Transverse colon (tissue), 4 donors: ENCODE results near the gene SUN1. TPM values are rescaled to one million over a fixed set of nuclear protein-coding genes. Genes with fewer than 3 reads are reported as not detected.
"Not testable (repeated sequence)": the region's sequence is repeated elsewhere in the genome, so short reads cannot be mapped to it uniquely, and the experiment has no call there.

Source experiments
- DNase-seq: peaks from one replicate; pipeline ENCODE4 v3.0.0-alpha.2; 2019
- H3K27ac ChIP-seq, 4 donors: fragments of 200-600 bp; sonication (generic); 2 replicates each; pipeline ENCODE4 v1.5.1; 2016 to 2018; ENCODE audit warnings: inconsistent platforms in 4 of 4
- H3K27me3 ChIP-seq: fragments of 200-600 bp; sonication (generic); 2 replicates; pipeline ENCODE4 v1.5.1; 2017; ENCODE audit warnings: inconsistent platforms
- H3K36me3 ChIP-seq, 4 donors: fragments of 200-600 bp; sonication (generic); 2 replicates each; pipeline ENCODE4 v1.5.1; 2017 to 2019; ENCODE audit warnings: inconsistent platforms in 4 of 4
- H3K4me1 ChIP-seq, 4 donors: fragments of 200-600 bp; sonication (generic); 2 replicates each; pipeline ENCODE4 v1.5.1; 2017 to 2020; ENCODE audit warnings: inconsistent platforms in 4 of 4
- H3K4me3 ChIP-seq, 4 donors: fragments of 200-600 bp; sonication (generic); 1 replicate in 1 of 4; 2 replicates in 3 of 4; pipeline versions ENCODE4 v1.5.1 to v1.6.1; 2017 to 2019; ENCODE audit warnings: inconsistent platforms in 4 of 4
- H3K9me3 ChIP-seq, 2 donors: fragments of 200-600 bp; sonication (generic); 2 replicates each; pipeline ENCODE4 v1.5.1; 2017 to 2019; ENCODE audit warnings: inconsistent platforms in 2 of 2
- EP300 ChIP-seq: sonication (generic); formaldehyde crosslinking; IDR thresholded peaks from one replicate; pipeline ENCODE4 v1.6.1; 2017; ENCODE audit warnings: antibody characterized with exemption, low read depth
- POLR2A ChIP-seq: fragments of 450-650 bp; IDR thresholded peaks from one replicate; pipeline ENCODE4 v1.6.1; 2016; ENCODE audit warnings: antibody characterized with exemption, mild to moderate bottlenecking, moderate library complexity
- POLR2AphosphoS5 ChIP-seq, 3 donors: sonication (generic); formaldehyde crosslinking; IDR thresholded peaks; one replicate each; pipeline ENCODE4 v1.6.1; 2016; ENCODE audit warnings: antibody characterized with exemption in 3 of 3
- WGBS, 2 donors: methylation state at CpG; one replicate each; pipeline ENCODE4 v1.1.5; 2018; ENCODE audit warnings: low coverage in 1 of 2; 5-methylcytosine and 5-hydroxymethylcytosine counted together
- in situ Hi-C, 4 donors: fragments of 200-750 bp; cut with MboI; loops; one replicate each; pipeline versions ENCODE4 v1.15.0 to v1.15.1; 2017; ENCODE audit warnings: low sequenced_read_pairs in 3 of 4, low pct_ligation_motif_present in 1 of 4, low pct_unique_long_range_greater_than_20kb in 1 of 4
- intact Hi-C: fragments of 100-400 bp; cut with DNase I; formaldehyde crosslinking; loops from one replicate; pipeline ENCODE4 v1.15.1; 2023; ENCODE audit warnings: low total_unique reads
- total RNA-seq, 4 donors: library from RNA; depleted of rRNA; stranded (reverse); fragments of >200 nt; gene quantifications; one replicate each; pipeline ENCODE4 v1.1.0, GENCODE V29; 2016
- TF ChIP-seq, protein P1 (sequence below), 5 experiments: fragments of 200-600 bp in 3 of 5; fragments of 450-650 bp in 2 of 5; sonication (generic) in 3 of 5; IDR thresholded peaks; 1 replicate in 2 of 5; 2 replicates in 3 of 5; pipeline ENCODE4 v1.5.1; 2016 to 2017; ENCODE audit warnings: antibody characterized with exemption in 5 of 5, inconsistent platforms in 3 of 5, mild to moderate bottlenecking in 2 of 5, moderate library complexity in 1 of 5

Gene SUN1
- total RNA-seq, 4 donors from 2014 or later = 92.7 to 569 (median 162) TPM

DNA sequence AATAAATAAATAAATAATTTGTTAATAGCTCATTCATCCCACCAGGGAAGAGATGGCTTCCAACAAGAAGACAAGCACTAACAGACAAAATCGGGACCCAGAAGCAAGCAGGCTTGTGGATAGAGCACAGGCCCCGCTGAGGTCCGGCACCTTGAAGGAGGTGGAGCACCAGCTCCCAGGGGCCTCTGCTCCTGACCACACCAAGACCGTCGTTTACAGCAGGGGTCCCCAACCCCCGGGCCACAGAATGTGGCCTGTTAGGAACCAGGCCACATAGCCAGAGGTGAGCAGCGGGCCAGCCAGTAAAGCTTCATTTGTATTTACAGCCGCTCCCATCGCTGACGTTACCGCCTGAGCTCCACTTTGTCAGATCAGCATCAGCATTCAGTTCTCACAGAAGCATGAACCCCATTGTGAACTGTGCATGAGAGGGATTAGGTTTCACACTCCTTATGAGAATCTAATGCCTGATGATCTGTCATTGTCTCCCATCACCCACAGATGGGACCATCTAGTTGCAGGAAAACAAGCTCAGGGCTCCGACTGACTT is 33.3 kb upstream of the SUN1 start:
- DNase-seq = no peak
- no peaks in the 10 kb centered on the region for H3K9me3 ChIP-seq
- no peaks in the 10 kb centered on the region for H3K27me3 ChIP-seq
- peaks cover 10 to 19% (median 15%) of the 10 kb centered on the region in 4 donors for H3K4me1 ChIP-seq
- no peak for TF ChIP-seq POLR2A
- TF ChIP-seq EP300 = no peak
- TF ChIP-seq POLR2AphosphoS5 (IDR thresholded peaks at IDR 0.05) = no peak
- TF ChIP-seq, protein P1, sequence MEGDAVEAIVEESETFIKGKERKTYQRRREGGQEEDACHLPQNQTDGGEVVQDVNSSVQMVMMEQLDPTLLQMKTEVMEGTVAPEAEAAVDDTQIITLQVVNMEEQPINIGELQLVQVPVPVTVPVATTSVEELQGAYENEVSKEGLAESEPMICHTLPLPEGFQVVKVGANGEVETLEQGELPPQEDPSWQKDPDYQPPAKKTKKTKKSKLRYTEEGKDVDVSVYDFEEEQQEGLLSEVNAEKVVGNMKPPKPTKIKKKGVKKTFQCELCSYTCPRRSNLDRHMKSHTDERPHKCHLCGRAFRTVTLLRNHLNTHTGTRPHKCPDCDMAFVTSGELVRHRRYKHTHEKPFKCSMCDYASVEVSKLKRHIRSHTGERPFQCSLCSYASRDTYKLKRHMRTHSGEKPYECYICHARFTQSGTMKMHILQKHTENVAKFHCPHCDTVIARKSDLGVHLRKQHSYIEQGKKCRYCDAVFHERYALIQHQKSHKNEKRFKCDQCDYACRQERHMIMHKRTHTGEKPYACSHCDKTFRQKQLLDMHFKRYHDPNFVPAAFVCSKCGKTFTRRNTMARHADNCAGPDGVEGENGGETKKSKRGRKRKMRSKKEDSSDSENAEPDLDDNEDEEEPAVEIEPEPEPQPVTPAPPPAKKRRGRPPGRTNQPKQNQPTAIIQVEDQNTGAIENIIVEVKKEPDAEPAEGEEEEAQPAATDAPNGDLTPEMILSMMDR (IDR thresholded peaks at IDR 0.05) = no peak
- no peaks in the 10 kb centered on the region for H3K36me3 ChIP-seq
- in situ Hi-C loops (loop anchor here in 1 of 4 donors (10.0 kb wide), 1 partner anchor 66 kb away; no protein-coding TSS in a partner anchor), intact Hi-C loops (no loop called here)
- no peak overlapping the region for H3K4me3 ChIP-seq
- H3K27ac ChIP-seq = peak overlapping the region in 2 of 4 donors; percentile 68 to 70
- 96 to 100% methylated on average over 5 to 10 of the region's 12 CpGs for WGBS, 2 donors

DNA sequence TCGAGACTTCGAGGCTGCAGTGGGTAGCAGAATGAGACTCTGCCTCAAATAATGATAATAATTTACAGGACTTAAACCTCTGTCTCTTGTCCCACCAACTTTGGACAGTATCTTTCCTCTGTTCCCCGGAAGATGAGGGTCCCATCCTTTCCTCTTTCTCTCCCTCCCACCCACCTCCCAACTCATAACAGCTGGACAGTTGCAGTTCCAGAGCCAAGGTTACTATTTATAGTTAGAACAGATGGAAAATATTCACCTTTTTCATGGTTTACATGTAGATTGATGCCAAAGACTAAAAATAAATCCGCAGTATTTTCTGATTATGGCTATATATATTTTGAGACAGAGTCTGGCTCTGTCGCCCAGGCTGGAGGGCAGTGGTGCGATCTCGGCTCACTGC is 31.6 kb upstream of the SUN1 start:
- H3K36me3 ChIP-seq = no peaks in the 10 kb centered on the region
- no peaks in the 10 kb centered on the region for H3K27me3 ChIP-seq
- no peak for DNase-seq
- intact Hi-C loops (no loop called here), in situ Hi-C loops (no loop called here)
- peaks cover 10 to 29% (median 18%) of the 10 kb centered on the region in 4 donors for H3K4me1 ChIP-seq
- no peaks in the 10 kb centered on the region for H3K9me3 ChIP-seq
- H3K27ac ChIP-seq = peak overlapping the region in 3 of 4 donors; percentile 35 to 70 (median 41)
- TF ChIP-seq, protein P1 (IDR thresholded peaks at IDR 0.05) = no peak
- TF ChIP-seq POLR2AphosphoS5 (IDR thresholded peaks at IDR 0.05) (no peak), EP300 (no peak), POLR2A (no peak)
- 50 to 72% methylated on average over 1 to 7 of the region's 7 CpGs for WGBS, 2 donors
- no peak overlapping the region for H3K4me3 ChIP-seq

DNA sequence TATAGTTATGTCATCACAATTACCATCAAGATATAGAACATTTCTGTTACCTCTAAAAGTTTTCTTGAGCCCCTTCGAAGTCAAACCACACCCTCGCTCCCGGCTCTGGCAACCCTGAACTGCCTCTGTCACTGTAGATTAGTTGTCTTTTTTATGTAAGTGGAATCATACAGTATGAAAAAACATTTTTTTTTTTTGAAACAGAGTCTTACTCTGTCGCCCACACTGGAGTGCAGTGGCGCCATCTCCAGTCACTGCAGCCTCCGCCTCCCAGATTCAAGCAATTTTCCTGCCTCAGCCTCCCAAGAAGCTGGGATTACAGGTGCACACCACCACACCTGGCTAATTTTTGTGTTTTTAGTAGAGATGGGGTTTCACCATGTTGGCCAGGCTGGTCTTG is 30.9 kb upstream of the SUN1 start:
- H3K4me3 ChIP-seq, intact Hi-C loops, in situ Hi-C loops, DNase-seq, H3K36me3 ChIP-seq, H3K9me3 ChIP-seq, H3K27me3 ChIP-seq: not testable (repeated sequence)
- Histone ChIP-seq H3K4me1 (peaks cover 10 to 32% (median 19%) of the 10 kb centered on the region in 4 donors), H3K27ac (peak overlapping the region; percentile 52 to 72 (median 62))
- WGBS, 2 donors = 47 to 79% methylated on average over 4 to 6 of the region's 6 CpGs

DNA sequence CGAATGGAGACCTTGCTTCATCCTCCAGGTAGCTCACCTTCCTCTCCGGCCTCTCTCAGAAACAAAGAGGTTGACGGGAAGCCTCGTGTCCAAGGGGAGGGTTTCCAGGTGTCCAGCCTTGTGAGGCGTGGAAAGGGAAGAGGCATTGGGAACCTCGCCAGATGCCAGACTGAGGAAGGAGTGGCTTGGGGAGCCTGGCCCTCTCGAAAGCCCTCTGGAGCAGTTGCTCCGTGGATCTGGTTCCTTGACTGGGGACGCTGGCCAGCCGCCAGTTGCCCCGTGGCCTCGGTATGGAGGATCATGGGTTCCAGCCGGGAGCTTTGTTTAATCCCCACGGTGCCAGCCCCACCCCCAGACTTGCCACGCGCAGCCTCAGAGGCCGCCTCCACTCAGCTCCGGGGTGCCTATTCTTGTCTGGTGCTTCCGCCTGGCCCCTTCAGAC is 30.3 kb upstream of the SUN1 start:
- WGBS, 2 donors = 40% methylated on average over 19 of the region's 19 CpGs; no CpG with 5 or more reads in 1 of the 2 donors
- Histone ChIP-seq H3K9me3 (no peaks in the 10 kb centered on the region), H3K27me3 (no peaks in the 10 kb centered on the region), H3K4me3 (peak overlapping the region in 2 of 4 donors; percentile 7 to 22), H3K4me1 (peaks cover 10 to 32% (median 19%) of the 10 kb centered on the region in 4 donors), H3K36me3 (no peaks in the 10 kb centered on the region), H3K27ac (peak overlapping the region; percentile 52 to 72 (median 62))
- in situ Hi-C loops = no loop called here
- intact Hi-C loops = no loop called here
- peak; percentile 67 for DNase-seq
- TF ChIP-seq POLR2AphosphoS5 (IDR thresholded peaks at IDR 0.05) = no peak
- no peak for TF ChIP-seq POLR2A
- no peak for TF ChIP-seq EP300
- TF ChIP-seq, protein P1 (IDR thresholded peaks at IDR 0.05) = no peak
